ENCODE results near the gene MRPL39.

- TF ChIP-seq POLR2AphosphoS5 (IDR thresholded peaks at IDR 0.05) (no peak), RAD21 (conservative IDR thresholded peaks at IDR 0.05) (no peak), CTCF (IDR thresholded peaks at IDR 0.05; ENCODE audit: poor library complexity, severe bottlenecking) (no peak), EP300 (conservative IDR thresholded peaks at IDR 0.05; ENCODE audit: poor library complexity, severe bottlenecking) (no peak), REST (IDR thresholded peaks at IDR 0.05; ENCODE audit: borderline replicate concordance) (no peak), MXI1 (conservative IDR thresholded peaks at IDR 0.05; ENCODE audit: poor library complexity, severe bottlenecking) (no peak)
Measured at GRCh38 chr21:25567472-25567871, 39.8 kb downstream of the MRPL39 start.
